ENCODE data around the gene KRT1.

- TF ChIP-seq EP300 (conservative IDR thresholded peaks at IDR 0.05; ENCODE audit: poor library complexity, severe bottlenecking) (no peak), CTCF (IDR thresholded peaks at IDR 0.05; ENCODE audit: poor library complexity, severe bottlenecking) (no peak)
Observed at GRCh38 chr12:52670506-52670905, 9.7 kb downstream of the KRT1 start.

Measured in neural cell (in vitro differentiated cells).